HG02588 (cell line): ENCODE results near the gene IFT122.

Experiments used
- ATAC-seq: cut with Tn5 transposase; IDR thresholded peaks from one replicate; pipeline ENCODE4 v1.9.1; 2021; ENCODE audit warnings: mild to moderate bottlenecking, moderate library complexity; ENCODE audit not compliant: unreplicated experiment

The IFT122 gene

DNA sequence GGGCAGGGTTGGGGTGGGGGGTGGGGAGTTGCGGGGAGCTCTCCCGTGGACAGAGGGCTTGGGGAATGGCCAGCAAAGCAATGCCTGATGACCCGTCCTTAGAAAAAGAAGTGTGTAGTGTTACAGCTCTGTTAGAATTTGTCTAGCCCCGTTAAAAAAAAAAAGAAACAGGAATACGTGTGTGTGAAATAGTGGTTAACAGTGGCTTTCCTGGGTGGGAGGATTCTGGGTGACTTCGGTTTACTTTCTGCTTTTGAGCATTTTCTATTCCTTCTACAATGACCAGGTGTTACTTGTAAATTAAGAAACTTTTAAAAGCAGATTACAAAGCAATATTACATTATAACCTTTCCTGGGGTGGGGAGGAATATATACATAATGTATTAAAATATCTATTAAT is 127.9 kb downstream of the IFT122 start:
- no peak for ATAC-seq

DNA sequence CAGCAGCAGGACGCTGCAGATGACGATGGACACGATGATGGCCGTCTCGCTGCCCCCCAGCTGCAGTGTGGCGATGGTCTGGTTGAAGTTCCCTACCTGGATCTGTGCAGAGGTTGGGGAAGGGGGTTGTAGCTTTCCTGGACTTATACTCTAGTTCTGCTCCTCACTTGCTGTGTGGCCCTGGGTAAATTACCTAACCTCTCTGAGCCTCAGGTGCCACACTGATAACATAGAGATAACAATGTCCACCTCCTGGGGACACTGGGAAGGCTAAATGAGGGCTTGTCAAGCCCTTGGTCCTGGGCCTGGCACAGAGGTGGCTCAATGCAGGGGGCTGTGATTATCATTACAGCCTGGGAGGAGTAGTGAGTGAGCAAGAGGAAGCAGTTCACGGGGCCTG is 129.8 kb downstream of the IFT122 start:
- no peak for ATAC-seq
